Islet of Langerhans (tissue), 1 donor: ENCODE measurements around the gene DCST2.

Experiments used
- FAIRE-seq: peaks from one replicate; lab custom pipeline; 2011; peaks lifted over from hg19 to GRCh38; lab: Jason Lieb, UNC

DCST2 gene

DNA sequence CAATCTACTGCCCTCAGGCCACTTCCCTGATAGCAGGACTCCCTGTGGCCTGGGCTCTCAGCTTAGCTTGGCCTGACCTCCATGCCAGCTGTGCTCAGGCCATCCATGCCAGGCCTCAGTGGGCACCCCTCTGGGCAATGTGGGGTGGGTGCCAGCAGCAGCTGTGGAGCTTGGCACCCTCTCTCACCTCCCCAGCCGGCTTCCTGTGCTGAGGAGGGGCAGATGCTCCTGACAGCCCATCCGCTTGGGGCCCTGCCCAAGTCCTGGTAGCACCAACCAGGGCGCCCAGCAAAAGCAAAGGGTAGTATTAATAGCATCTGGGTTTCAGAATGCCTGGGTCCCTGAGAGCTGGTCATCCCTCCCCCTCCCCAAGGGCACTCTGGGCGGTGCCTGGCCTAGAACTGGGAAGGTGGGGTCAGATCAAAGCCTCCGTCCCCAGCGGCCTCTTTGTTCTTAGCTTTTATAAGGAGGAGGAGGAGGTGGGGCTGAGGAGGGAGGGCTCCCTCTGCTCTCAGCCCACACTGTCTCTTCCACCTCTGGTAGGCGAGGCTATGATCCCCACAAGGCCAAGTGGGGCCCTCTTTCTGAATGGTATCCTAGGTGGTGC lies 36.1 kb upstream of the DCST2 start:
- FAIRE-seq = no peak

DNA sequence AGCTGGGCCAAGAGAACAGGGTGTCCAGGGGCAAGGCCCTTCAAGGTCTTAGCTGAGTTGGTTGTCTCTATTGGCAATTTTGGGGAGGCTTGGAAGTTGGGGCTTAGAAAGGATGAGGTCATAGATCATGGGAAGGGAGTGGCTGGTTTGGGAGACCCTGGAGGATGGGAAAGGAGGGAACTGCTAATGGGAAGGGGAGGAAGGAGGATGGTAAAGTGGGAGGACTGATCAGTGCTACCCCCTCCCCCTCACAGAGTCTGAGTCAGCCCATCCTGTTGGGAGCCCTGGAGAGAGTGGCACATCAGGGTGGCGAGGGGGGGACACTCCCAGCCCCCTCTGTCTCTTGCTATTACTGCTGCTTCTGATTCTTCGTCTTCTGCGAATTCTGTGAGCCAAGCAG lies 35.0 kb upstream of the DCST2 start:
- no peak for FAIRE-seq

DNA sequence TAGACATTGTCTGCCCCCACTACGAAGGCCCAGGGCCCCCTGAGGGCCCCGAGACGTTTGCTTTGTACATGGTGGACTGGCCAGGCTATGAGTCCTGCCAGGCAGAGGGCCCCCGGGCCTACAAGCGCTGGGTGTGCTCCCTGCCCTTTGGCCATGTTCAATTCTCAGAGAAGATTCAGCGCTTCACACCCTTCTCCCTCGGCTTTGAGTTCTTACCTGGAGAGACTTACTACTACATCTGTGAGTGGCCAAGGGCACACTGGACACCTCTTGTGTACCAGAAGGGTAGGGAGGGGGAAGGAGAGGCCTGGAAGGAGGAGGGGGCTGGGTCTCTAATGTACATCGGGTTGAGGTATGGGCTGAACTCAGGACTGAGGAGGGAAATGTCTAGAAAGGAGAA lies 33.2 kb upstream of the DCST2 start:
- FAIRE-seq = no peak

DNA sequence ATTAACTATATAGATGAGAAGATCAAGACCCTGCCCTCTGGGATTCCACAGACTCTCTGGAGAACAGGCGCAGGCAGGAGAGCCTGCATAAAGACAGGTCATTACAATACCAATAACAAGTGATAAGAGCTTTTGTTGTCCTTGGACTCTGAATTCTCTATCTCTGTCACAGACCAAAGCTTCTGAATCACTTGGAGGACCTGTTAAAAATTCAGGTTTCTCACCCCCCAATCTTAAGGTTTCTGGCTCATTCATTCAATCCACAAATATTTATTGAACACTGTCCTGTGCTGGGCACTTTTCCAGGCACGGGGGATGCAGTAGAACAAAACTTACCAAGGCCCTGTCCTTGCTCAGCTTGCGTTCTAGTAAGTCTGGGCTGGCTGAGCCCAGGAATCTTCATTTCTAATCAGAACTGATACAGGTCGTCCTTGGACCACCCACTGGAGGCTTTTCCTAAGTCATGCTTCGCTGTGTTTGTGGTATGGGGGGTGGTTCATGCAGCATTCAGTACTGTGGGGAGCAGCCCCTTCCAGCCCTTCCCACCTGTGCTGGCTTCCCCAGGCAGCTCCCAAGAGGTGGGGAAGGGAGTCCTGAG lies 31.4 kb upstream of the DCST2 start:
- no peak for FAIRE-seq

DNA sequence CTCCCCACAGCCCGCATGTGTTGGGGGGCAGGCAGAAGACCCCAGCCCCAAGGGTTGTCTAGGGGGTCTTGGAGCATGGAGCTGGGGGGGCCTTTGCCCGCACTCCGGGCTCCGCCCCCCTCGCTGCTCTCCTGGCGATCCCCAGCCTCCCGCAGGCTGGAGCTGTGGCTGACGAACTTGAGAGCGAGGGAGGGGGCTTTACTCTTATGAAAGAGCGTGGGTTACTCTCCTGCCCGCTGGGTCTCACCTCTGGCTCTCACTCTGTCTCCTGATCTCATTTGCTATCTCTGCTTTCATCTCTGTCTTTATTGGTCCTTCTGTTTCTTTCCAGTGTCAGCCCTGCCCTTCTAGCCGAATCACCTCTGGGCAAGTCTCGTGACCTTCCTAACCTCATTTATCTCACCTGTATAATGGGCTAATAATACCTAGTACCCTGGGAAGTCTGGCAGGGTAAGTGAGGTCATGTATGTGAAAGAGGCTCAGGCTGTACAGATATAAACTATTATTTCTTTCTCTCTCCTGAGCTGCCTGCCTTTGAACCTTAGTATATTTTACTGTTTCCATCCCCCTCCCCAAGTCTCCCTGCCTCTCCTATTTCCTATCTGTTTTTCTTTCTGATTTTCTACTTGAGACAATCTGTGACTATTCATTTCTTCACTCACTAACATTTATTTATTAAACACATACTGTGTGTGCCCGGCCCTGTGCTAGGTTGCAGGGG lies 30.7 kb upstream of the DCST2 start:
- no peak for FAIRE-seq

DNA sequence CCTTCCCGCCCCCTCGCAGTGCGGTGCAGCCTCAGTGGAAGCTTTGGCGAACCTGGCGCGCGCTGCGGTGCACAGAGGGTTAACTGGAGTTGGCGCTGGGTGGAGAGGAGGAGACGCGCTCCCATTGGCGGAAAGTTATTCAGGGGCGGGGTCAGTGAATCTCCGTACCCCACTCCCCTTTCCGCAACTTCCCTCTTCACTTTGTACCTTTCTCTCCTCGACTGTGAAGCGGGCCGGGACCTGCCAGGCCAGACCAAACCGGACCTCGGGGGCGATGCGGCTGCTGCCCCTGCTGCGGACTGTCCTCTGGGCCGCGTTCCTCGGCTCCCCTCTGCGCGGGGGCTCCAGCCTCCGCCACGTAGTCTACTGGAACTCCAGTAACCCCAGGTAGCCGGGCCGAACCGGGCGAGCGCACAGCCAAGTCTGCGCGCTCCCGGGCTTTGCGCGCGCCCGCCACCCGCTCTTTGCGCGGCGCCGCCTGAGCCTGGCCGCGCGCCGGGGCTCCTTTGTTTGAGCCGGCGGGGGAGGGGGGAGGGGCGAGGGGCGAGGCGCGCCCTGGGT lies 30.0 kb upstream of the DCST2 start, which contains the start of gene EFNA4:
TSS of gene EFNA4 (plus strand) at position 191 of the 561 bp plus-strand sequence. CDS start at position 275, 84 bp downstream.
- no peak for FAIRE-seq

DNA sequence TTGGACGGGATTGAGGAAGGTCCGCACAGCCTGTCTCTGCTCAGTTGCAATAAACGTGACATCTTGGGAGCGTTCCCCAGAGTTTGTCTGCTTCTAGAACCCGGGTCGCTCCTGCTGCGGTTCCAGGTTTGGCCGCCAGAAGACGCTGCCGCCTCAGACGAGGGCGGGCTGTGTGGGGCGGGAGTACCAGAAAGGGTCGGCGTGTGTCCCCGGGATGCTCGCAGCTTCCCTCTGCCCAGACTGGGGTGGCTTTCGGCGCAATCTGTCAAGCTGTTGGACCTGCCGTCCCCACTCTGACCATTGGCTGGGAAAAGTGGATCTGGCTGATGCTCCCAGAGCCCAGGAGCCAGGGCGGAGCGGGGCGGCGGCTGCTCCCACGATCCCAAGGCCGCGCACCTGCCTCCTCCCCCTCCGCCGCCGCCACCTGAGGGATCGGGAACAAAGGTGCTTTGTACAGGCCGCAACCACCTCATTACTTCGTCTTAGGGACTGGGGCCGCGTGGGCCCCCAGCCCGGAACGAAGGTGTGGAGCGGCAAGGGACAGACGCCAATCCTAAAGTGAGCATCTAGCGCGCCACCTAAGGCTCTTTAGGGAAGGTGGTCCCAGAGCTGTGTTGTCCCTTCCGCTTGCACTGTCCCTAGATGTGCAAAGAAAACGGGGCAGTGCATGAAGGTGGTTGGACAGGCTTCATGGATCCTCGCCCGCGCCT lies 29.3 kb upstream of the DCST2 start:
- FAIRE-seq = no peak

DNA sequence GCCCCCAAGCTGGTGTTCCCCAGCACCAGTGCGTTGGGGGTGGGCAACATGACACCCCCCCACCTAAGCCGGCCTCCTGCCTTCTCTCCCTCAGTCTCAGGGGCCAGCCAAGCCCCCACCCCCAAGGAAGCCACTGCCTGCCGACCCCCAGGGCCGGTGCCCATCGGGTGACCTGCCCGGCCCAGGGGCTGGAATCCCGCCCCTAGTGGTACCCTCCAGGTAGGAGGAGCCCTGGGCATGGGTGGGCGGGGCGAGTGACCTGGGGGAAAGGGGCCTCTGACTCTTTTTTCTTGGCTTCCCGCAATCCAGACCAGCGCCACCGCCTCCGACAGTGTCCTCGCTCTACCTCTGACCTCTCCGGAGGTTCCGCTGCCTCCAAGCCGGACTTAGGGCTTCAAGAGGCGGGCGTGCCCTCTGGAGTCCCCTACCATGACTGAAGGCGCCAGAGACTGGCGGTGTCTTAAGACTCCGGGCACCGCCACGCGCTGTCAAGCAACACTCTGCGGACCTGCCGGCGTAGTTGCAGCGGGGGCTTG lies 28.6 kb upstream of the DCST2 start:
- FAIRE-seq = no peak

DNA sequence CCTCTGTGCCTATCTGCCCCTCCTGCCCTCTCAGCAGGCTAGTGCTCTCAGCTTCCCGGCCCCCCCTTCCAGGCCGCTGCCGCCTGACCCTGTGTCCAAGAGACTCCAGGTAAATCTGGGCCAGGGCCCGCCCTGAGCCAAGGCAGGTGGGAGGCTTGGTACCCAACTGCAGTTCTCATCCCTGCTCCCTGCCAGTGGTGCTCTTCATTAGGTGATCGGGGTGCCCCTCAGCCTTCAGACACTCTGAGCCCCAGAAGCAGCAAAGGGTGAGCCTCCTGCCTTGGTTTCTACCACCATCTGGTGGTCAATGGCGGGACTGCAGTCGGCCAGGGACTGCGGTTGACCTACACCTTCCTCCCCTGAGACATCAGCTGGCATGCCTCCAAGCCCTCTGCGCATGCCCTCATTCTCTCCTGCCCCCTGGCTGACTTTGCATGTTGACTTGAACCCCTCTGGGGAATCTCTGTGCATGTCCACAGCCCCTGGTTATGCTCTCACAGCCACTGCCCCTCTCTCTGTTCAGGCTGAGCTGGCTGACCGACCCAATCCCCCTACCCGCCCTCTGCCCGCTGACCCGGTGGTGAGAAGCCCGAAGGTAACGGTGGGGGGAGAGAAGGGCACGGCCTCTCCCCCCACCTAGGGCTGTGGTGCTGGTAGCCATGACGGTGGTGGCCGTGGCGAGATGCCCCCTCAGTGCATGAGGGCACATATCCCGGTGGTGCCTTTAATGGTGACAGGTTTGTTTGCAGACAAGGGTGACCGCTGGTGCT lies 28.0 kb upstream of the DCST2 start:
- no peak for FAIRE-seq

DNA sequence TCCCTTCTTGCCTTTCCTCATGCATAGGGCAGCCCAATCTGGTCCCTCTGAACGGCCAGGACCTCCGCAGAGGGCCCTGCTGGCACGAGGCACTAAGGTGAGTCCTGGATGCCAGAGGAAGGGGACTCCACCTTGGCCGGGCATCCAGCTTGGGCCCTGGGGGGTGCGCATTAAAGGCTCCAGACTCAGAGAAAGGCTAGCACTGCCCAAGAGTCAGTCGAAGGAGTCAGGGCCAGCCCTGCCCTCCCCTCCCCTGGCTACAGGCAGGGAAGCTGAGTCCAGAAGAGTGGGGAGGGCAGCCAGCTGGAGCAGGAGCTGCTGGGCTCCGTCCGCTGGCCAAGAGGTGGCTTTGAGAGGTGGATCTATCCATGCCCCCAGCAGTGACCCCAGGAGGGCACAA lies 27.2 kb upstream of the DCST2 start:
- FAIRE-seq = no peak

DNA sequence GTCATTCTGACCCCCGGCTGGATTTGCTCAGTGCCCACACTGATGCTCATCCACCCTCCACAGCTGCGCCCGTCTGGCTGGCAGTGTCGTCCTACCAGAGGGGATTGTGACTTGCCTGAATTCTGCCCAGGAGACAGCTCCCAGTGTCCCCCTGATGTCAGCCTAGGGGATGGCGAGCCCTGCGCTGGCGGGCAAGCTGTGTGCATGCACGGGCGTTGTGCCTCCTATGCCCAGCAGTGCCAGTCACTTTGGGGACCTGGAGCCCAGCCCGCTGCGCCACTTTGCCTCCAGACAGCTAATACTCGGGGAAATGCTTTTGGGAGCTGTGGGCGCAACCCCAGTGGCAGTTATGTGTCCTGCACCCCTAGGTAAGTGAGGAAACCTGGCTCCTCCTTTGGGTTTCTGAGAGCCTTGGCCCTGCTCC lies 24.2 kb upstream of the DCST2 start:
- no peak for FAIRE-seq

DNA sequence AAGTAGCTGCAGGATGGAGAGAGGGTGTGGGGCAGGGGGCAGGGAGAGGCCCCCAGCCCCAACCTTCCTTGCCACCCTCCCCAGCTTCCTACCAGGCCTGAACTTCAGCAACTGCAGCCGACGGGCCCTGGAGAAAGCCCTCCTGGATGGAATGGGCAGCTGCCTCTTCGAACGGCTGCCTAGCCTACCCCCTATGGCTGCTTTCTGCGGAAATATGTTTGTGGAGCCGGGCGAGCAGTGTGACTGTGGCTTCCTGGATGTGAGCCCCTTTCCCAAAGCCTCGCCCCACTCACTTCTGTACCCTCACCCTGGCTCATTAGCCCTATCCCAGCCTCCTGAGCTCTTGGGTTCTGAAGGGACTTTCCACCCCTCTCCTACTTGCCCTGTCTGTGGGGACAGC lies 23.5 kb upstream of the DCST2 start:
- no peak for FAIRE-seq

DNA sequence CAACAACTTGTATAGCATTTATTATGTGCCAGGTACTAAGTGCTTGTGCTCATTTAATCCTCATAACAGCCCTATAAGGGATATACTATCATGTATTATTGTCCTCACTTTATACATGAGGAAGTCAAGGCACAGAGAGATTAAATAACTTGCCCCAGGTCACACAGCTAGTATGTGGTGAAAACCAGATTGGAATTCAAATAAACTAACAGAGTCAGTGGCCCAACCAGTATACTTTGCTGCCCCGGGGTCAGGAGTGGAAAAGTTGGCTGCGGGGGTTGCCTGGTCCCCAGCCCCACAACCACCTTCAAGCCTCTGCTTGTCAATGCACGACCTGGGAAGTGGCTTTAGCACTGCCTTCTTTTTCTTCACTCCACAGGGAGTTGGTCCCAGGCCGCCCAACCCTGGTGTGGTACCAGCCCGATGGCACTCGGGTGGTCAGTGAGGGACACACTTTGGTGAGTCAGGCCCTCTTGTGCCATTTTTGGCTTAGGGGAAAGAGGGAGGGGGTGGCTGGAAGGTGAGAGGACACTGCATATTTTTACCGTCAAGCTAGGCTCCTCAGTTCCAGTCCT lies 20.0 kb upstream of the DCST2 start:
- FAIRE-seq = no peak

DNA sequence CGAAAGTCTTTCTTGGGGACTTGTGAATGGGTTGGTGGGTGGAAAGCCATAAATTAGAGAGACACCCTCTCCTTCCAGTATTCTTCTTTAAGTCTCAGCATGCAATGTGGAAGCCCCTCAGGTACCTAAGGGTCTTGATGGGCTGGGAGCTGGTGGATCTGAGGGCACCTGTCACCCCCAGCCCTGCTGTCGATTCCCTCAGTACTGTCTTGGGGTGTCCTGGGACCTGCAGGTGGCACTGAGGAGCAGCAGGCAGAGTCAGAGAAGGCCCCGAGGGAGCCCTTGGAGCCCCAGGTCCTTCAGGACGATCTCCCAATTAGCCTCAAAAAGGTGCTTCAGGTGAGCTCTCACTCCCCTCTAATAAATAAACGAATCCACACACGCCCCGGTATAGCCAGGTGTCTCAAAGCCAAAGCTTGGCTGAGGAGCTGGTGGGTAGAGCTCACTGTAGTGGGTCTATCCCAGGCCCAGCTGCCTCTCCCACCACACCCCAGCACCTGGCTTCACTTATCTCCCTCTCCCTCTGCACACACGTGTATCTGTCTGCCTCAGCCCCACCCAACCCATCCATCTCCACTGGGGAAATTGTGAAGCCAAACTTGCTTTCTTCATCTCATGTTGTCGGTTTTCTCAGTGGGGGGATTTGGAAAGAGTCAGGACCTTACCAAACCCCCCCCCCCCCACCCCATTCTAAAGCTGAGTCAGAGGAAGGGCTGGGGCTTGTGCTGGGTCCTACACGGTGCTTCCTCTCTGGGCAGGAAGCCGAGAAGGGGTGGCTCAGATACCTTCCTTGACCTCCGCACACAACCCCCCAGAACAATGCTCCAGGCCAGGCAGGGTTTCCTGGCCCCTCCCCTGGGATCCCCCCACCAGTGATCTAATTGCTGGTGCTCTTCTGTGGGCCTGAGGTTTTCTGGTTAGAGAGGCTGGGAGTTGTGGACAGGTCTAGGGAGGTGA lies 19.1 kb upstream of the DCST2 start:
- FAIRE-seq = no peak

DNA sequence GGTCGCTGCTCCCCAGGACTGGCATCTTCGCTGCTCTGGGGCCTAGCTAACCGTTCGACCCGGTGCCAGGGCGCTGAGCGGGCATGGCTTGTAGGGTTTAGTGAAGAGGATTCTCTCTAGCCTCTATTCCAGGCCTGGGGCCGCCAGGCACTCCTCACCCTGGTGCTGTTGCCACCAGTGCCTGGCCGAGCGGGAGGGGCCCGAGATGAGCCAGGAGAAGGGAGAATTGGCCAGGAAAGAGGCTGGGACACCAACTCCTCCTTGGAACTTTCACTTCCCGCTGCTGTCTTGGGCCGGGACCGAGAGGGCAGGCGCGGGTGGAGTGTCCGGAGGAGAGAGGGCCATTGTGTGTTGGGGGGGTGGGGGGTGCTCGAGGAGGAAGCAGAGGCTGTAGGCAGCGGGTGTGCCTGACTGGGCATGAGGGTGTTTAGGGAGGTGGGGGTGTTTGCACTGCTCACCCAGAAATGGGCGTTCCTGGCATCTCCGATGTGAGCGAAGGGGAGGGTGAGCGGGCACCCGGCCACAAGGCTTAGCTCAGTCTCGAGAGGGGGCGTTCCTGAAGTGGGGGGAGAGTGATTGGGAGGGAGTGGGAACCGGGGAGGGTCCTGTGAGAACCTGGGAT lies 18.3 kb upstream of the DCST2 start:
- FAIRE-seq = no peak

DNA sequence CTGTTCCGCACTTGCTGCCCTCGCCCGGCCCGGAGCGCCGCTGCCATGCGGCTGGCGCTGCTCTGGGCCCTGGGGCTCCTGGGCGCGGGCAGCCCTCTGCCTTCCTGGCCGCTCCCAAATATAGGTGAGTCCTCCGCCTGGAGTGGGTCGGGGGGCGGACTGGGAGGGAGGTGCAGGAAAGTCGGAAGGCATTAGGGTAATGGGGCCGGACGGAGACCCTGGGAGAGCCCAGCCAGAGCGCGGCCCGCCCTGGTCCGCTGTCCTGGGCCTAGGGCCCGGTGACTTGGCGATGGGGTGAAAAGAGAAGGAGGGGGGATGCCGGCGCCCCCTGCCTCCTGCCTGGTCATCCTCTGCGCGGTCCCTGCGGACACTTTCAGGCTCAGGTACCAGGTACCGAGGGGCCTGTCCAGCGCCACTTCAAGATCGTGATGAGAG lies 17.8 kb upstream of the DCST2 start:
- no peak for FAIRE-seq

DNA sequence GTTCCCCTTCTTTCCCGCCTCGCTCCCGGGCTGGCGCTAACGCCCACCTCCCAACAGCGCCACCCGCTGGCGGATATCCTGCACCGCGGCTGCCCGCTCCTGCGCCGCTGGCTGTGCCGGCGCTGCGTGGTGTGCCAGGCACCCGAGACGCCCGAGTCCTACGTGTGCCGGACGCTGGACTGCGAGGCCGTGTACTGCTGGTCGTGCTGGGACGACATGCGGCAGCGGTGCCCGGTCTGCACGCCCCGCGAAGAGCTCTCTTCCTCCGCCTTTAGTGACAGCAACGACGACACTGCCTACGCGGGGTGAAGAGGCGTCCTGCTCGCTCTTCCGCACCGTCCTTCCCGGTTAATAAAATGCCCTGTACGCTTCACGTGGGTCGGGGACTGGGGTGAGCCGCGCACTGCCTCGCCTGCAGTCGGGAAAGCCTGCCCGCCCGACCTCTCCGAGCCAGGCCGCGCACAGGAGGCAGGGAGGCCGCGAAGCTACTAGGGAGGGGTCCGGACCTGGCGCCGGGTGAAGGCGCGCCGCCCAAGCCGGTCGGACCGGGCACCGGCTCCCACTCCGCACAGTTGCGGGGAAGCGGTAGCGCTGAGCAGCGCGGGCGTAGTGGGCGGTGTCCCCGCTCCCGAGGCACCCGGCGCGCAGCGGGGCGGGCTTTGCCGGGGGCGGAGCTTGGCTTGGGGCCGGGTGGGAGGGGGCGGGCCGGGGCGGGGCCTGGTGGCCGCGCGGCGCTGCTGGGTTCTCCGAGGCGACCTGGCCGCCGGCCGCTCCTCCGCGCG lies 17.2 kb upstream of the DCST2 start, which contains the start of gene ADAM15:
TSS of gene ADAM15 (plus strand) at position 757 of the 782 bp plus-strand sequence. CDS start 71 bp downstream, outside the sequence.
- no peak for FAIRE-seq
